GM10248 (cell line): ENCODE data around the gene AUTS2.

Experiments
- CTCF ChIA-PET: fragments of 300-600 bp; sonication (Branson Sonifier 250); formaldehyde crosslinking; extraction: SDS; loops from one replicate; lab custom pipeline; 2021; ENCODE audit warnings: antibody characterized with exemption; lab: Yijun Ruan, JAX
- POLR2A ChIA-PET: fragments of 350-650 bp; sonication (Branson Sonifier 250); formaldehyde crosslinking; extraction: SDS; loops from one replicate; lab custom pipeline; 2020; ENCODE audit warnings: antibody characterized with exemption; lab: Yijun Ruan, JAX
- DNase-seq: peaks from one replicate; pipeline ENCODE4 v3.0.0; 2012; ENCODE audit errors: extremely low spot score
- CTCF ChIP-seq: IDR thresholded peaks from 2 replicates; pipeline ENCODE4 v1.5.1; 2012; ENCODE audit warnings: mild to moderate bottlenecking, low read depth; ENCODE audit errors: extremely low read depth, missing control alignments, control extremely low read depth

Gene AUTS2

GRCh38 chr7:70053989-70054388, 455.7 kb downstream of the AUTS2 start:
- CTCF ChIA-PET: interaction anchor here (0.8 kb wide), 1 partner anchor 10 kb away, joined by 3 read pairs; no protein-coding TSS in a partner anchor
- POLR2A ChIA-PET: no interaction called here
- no peak for DNase-seq
- no peak for TF ChIP-seq CTCF

- ChIA-PET CTCF (no interaction called here), POLR2A (no interaction called here)
- no peak for TF ChIP-seq CTCF
- no peak for DNase-seq
These were observed 458.1 kb downstream of the AUTS2 start for GRCh38 chr7:70056363-70056762.

DNA sequence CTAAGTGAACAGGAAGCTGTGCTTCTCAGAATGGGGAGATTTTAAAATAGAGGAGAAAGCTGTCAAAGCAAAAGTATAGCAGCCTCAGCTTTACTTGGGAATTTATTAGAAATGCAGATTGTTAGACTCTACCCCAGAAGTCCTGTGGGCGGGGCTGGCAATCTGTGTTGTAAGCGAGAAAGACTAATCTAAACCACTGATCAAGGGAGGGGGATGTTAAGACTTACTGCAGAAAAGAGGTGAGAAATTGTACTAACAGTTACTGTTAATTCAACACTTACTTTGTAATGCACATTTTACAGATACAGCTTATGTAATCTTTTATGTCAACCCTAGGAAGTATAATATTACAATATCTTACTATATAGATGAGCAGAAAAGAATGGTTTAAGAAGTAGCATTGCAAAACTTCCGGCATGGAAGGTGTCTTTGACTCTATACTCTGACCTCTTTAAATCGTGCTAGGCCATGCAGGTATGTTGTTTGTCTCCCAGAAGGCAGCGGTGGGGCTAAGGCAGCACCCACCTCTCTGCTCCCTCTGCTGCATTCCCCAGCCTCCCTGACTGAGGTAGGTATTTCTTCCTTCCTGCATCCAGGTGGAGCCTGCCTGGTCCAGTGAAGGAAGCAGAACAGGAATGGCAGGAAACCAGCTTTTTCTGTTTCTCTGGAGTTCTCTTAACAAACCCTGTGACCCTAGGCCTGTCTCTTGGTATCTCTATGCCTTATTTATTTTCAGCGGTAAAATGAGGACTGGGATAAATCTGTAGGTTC, 462.2 kb downstream of the AUTS2 start:
- POLR2A ChIA-PET: no interaction called here

GRCh38 chr7:70063371-70063770, 465.1 kb downstream of the AUTS2 start:
- POLR2A ChIA-PET: no interaction called here
- no peak for TF ChIP-seq CTCF
- DNase-seq: no peak
- CTCF ChIA-PET: interaction anchor here (1.1 to 2.1 kb wide), 4 partner anchors 10 to 28 kb away, joined by 3 to 5 read pairs (median 4); no protein-coding TSS in a partner anchor

More for the DNA sequence above, 462.2 kb downstream of the AUTS2 start:
- no peak for DNase-seq
- CTCF ChIA-PET: interaction anchor here (0.7 to 3.1 kb wide), 7 partner anchors 9 to 19 kb away, joined by 3 to 11 read pairs (median 4); no protein-coding TSS in a partner anchor
- TF ChIP-seq CTCF: no peak

DNA sequence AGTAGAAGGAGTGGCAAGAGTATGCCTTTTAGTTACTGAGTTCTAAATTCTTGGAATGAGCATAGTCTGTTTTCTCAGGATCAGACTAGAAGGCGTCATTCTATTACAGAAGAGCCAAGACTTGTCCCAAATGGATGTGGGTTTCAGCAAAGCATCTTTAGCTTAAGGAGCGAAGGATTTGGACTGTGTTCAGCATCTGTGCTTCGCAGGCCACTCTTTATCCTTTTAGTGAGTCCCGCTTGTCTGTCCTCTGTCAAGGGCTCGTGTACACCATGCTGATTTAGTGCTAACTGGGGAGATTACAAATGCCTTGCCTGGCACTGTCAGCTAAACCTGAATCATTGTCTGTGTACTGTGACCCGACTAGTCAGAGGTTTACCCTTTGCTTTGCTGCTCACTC, 465.7 kb downstream of the AUTS2 start:
- no peak for TF ChIP-seq CTCF
- DNase-seq: no peak
- ChIA-PET POLR2A (no interaction called here), CTCF (interaction anchor here (1.1 to 2.1 kb wide), 4 partner anchors 11 to 29 kb away, joined by 3 to 5 read pairs (median 4); no protein-coding TSS in a partner anchor)

DNA sequence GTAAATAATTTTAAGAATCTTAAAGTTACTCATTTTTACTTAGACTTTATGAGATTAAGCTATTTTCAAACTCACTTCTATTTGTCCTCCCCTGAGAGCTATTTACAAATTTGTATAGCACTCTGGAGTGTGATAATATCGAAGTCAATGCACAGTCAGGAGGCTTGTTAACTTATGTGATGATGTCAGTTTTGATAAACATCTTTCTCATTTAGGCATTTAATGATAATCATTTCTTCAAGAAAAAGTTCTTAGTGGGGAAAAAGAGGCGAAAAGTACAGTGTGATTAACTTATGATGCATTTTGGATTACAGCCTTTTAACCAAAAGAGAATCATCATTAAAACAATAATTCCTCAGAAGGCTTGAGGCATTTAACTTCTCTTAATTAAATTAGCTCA, 468.6 kb downstream of the AUTS2 start:
- DNase-seq: no peak
- TF ChIP-seq CTCF: no peak
- ChIA-PET POLR2A (no interaction called here), CTCF (interaction anchor here (1.2 kb wide), 1 partner anchor 31 kb away, joined by 3 read pairs; no protein-coding TSS in a partner anchor)
